Stimulated activated naive CD8-positive, alpha-beta T cell treated with anti-CD3 and anti-CD28 coated beads, Interleukin-15, Interleukin-2, amounts not matched to agents 100 ng/mL and 50 ng/mL, for 24 hours (primary cell): ENCODE measurements around the gene TCERG1.
"Not testable (repeated sequence)": the region's sequence is repeated elsewhere in the genome, so short reads cannot be mapped to it uniquely, and the experiment has no call there.

Experiments used
- H3K27ac Mint-ChIP-seq: one replicate; pipeline ENCODE4 v1.8.0; 2021; ENCODE audit warnings: mild to moderate bottlenecking, mixed read lengths
- H3K27me3 Mint-ChIP-seq: one replicate; pipeline ENCODE4 v1.8.0; 2021; ENCODE audit warnings: mixed read lengths
- H3K36me3 Mint-ChIP-seq: one replicate; pipeline ENCODE4 v1.8.0; 2021; ENCODE audit warnings: low read depth, mixed read lengths
- H3K4me1 Mint-ChIP-seq: one replicate; pipeline ENCODE4 v1.8.0; 2021; ENCODE audit warnings: low read depth, mixed read lengths
- H3K4me3 Mint-ChIP-seq: one replicate; pipeline ENCODE4 v1.8.0; 2021; ENCODE audit warnings: mild to moderate bottlenecking, mixed read lengths
- H3K9me3 Mint-ChIP-seq: one replicate; pipeline ENCODE4 v1.8.0; 2021; ENCODE audit warnings: mixed read lengths

The TCERG1 gene

DNA sequence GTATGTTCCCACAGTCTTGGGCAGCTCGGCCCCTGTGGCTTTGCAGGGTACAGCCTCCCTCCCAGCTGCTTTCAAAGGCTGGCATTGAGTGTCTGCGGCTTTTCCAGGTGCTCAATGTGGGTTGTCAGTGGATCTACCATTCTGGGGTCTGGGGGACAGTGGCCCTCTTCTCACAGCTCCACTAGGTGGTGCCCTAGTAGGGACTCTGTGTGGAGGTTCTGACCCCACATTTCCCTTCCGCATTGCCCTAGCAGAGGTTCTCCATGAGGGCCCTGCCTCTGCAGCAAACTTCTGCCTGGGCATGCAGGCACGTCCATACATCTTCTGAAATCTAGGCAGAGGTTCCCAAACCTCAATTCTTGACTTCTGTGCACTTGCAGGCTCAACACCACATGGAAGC is 109.8 kb downstream of the TCERG1 start:
- not testable (repeated sequence) for H3K27ac Mint-ChIP-seq, H3K4me3 Mint-ChIP-seq, H3K27me3 Mint-ChIP-seq, H3K4me1 Mint-ChIP-seq, H3K9me3 Mint-ChIP-seq, H3K36me3 Mint-ChIP-seq

DNA sequence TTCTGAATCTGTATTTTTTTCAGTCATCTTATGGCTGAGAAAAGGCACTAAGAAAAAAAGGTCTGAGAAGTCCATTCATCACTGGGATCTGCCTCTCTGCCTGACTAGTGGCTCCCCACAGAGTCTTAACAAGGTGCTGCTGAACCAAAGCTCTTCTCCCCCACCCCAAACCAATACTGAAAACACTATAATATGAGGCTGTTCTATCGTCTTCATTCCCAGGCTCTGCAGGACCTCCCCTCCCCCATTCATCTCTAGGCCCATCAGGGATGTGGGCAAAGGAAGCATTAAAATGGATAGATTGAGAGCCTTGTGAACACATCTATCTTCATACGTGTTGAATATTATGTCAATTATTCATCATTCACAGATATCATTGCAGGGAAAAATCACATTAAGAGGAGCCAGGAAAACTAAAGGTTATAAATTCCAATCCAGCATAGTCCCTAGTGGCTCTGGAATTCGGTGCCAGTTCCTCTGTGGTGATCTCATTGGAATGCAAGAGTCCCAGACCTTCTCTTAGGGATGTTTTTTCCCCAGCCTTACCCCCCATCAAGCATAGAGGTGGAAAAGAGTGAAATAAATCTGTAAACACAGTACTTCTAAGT is 113.2 kb downstream of the TCERG1 start:
- Mint-ChIP-seq H3K27ac (no peak overlapping the region), H3K27me3 (peaks cover 3% of the 10 kb centered on the region), H3K9me3 (no peaks in the 10 kb centered on the region), H3K4me3 (no peak overlapping the region), H3K4me1 (no peaks in the 10 kb centered on the region), H3K36me3 (no peaks in the 10 kb centered on the region)
